ENCODE data around the gene TBC1D24.

- TF ChIP-seq CTCF (IDR thresholded peaks at IDR 0.05 in 2 of 3, conservative IDR thresholded peaks at IDR 0.05 in 1 of 3; ENCODE audit: borderline replicate concordance in 1 of 3, insufficient read depth in 1 of 3, low read depth in 2 of 3, low read length in 2 of 3) (no peak), SP1 (IDR thresholded peaks at IDR 0.05; ENCODE audit: low read depth) (no peak), ATF3 (IDR thresholded peaks at IDR 0.05) (no peak), SIN3A (IDR thresholded peaks at IDR 0.05; ENCODE audit: low read depth) (no peak), EZH2 (IDR thresholded peaks at IDR 0.05) (no peak), EZH2phosphoT487 (IDR thresholded peaks at IDR 0.05; ENCODE audit: borderline replicate concordance) (no peak), POLR2A (IDR thresholded peaks at IDR 0.05; ENCODE audit: borderline replicate concordance, extremely low read depth, insufficient read depth, insufficient read length) (no peak), ZNF274 (IDR thresholded peaks at IDR 0.05; ENCODE audit: low read depth, low read length) (no peak), ZBTB33 (IDR thresholded peaks at IDR 0.05; ENCODE audit: extremely low read depth, insufficient replicate concordance, low read length) (no peak), YY1 (IDR thresholded peaks at IDR 0.05; ENCODE audit: extremely low read depth, insufficient replicate concordance, low read depth, low read length) (no peak), POLR2AphosphoS5 (IDR thresholded peaks at IDR 0.05; ENCODE audit: low read depth, low read length) (no peak), ZFX (IDR thresholded peaks at IDR 0.05) (no peak), MAX (IDR thresholded peaks at IDR 0.05) (no peak), CBX3 (IDR thresholded peaks at IDR 0.05; ENCODE audit: low read depth) (no peak)
Observed at GRCh38 chr16:2528161-2529060, 53.5 kb downstream of the TBC1D24 start.
